ENCODE data around the gene CMSS1.

DNA sequence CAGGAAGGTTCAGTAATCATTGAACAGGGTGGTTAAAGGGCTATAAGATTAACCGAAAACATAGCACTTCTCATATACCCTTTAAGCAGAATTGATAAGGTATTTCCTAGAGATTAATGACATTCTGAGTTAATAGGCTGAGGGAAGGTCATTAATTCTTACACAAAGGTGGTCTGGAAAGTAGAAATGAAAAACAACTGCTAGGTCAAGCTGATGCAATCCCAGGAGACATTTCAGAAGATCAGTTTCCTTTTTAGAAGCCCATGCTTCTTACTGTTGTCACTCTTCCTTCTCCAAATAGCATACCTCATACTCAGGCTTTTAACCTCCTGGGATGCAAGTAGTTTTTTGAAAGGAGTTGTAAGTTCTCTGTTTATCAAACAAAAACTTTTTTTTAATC, 287.8 kb downstream of the CMSS1 start:
- TF ChIP-seq, protein P1, sequence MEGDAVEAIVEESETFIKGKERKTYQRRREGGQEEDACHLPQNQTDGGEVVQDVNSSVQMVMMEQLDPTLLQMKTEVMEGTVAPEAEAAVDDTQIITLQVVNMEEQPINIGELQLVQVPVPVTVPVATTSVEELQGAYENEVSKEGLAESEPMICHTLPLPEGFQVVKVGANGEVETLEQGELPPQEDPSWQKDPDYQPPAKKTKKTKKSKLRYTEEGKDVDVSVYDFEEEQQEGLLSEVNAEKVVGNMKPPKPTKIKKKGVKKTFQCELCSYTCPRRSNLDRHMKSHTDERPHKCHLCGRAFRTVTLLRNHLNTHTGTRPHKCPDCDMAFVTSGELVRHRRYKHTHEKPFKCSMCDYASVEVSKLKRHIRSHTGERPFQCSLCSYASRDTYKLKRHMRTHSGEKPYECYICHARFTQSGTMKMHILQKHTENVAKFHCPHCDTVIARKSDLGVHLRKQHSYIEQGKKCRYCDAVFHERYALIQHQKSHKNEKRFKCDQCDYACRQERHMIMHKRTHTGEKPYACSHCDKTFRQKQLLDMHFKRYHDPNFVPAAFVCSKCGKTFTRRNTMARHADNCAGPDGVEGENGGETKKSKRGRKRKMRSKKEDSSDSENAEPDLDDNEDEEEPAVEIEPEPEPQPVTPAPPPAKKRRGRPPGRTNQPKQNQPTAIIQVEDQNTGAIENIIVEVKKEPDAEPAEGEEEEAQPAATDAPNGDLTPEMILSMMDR (IDR thresholded peaks at IDR 0.05 in 4 of 5, conservative IDR thresholded peaks at IDR 0.05 in 1 of 5): no peak
- TF ChIP-seq POLR2A (IDR thresholded peaks at IDR 0.05): no peak
